GM18520 (cell line): ENCODE results near the gene ETV5.

Experiments
- ATAC-seq: cut with Tn5 transposase; IDR thresholded peaks from one replicate; pipeline ENCODE4 v1.9.1; 2021; ENCODE audit not compliant: unreplicated experiment

Gene ETV5

DNA sequence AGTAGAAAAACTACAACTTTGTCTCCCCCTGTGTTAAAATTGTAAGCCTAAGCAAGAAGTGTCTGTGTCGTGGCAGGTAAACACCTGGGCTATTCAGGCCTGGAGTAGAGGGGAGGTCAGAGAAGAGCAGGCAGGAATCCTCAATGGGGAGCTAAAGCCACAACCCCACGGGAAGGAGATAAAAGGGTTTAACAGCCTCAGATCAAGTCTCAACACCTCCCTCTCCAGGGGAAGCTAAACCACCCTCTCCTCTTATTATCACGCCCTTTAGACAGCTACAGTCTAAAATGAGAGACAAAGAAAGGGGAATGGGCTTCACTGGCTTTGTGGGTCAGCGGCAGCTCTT lies 11.6 kb downstream of the ETV5 start:
- no peak for ATAC-seq

DNA sequence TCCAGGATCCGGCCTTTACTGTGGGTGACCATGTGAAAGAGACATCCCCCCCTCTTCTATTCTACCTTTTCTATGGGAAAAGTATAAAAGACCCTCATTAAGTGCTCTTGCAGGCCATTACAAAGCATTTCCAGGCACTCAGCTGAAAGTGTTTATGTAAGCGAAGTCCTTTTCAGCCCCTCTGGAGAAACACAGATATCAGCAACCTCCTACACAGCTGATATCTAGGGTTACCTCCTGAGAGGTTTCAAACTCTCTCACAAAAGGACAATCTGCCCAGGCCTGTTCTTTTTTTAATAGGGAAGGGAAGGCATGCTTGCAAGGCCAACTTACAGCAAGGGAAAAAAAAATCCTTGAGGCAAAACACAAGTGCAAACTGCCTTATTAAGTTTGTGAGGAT lies 12.6 kb downstream of the ETV5 start:
- ATAC-seq: no peak

DNA sequence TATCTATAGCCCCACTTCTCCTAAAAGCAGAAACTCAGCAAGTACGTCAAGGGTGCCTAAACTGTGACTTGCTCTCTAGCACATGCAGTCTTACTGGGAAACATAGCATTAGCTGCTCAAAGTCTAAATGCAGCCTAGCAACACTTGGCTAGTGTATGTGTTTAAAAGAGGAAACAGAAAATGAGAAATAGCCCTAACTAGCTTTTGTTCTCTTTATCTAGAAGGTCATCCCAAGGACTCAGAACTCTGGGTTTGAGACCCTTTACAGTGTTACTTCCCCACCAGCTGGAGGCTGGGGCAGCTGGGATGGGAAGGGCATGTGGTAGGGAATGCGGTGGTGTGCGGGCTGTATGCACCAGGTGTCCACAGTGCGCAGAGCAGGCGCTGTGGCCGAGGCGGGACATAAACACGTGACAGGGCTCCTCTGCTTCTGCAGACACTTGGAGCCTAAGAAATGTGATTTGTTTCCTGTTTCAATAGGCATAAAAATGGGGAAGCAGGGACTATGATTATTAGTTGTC lies 13.3 kb downstream of the ETV5 start:
- no peak for ATAC-seq

GRCh38 chr3:186094696-186095425 lies 14.0 kb downstream of the ETV5 start:
- ATAC-seq: no peak

DNA sequence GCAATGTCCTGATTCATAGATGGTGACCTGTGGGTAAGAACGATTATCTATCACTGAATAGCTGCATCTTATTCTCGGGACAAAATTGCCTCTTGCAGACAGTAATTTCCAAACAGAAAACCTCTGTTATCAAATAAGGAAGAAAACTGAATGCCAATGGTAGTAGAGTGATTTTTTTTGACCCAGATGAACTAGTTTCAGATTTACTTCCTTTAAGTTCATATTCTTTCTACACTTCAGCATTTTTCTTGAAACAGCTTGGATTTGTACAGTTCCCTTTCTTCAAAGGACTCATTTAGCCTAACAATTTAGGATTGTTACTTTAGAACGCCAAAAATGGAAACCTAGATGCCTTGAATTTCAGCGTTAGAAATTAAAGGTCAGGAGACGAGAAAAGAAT lies 14.6 kb downstream of the ETV5 start:
- no peak for ATAC-seq

- ATAC-seq: no peak
These were observed 15.5 kb downstream of the ETV5 start for GRCh38 chr3:186093271-186093900.

DNA sequence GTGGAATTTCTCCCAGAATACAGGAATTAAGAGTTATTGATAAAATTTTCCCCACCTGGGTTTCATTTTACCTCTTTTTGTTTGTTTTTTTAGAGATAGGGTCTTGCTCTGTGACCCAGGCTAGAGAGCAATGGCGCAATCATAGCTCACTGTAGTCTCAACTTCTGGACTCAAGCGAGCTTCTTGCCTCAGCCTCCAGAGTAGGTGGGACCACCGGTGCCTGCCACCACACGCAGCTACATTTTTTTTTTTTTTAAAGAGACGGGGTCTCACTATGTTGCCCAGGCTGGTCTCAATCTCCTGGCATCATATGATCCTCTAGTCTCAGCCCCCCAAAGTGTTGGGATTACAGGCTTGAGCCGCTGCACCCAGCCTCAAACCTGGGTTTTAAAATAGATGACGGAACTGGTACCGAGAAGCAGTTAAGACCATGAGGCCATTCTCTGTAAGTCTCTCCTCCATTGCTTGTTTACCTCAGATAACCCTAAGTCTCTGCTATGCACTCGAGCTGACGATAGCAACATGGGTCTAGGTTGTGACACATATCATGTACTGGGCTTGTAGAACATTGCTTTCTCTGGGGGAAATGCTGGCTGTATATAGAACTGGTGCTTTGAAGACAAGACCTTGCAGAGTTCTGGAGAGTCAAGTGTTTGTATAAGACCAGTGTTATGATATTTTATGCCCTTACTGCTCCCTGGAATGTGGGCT lies 16.4 kb downstream of the ETV5 start:
- ATAC-seq: no peak

- no peak for ATAC-seq
These were observed 18.0 kb downstream of the ETV5 start for GRCh38 chr3:186090901-186091300.

DNA sequence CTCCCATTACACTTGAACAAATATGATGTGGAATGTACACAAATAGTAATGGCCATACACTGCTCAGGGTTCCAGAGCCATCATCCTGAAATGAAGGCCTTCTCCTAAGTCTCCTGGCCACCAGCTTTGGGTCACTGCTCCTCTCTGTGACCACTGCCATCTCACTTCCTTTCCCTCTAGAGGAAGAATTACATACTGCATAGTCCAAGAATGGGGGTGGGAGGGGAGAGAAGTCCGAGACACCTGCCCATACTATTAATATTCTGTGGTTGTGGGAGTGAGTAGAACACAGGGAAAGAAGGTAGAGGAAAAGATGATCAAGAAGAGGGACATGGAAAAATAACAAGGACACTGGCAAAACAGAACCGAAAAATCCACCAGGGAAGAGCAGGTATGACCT lies 20.6 kb downstream of the ETV5 start:
- ATAC-seq: no peak

GRCh38 chr3:186084264-186084663 lies 24.6 kb downstream of the ETV5 start:
- ATAC-seq: no peak

DNA sequence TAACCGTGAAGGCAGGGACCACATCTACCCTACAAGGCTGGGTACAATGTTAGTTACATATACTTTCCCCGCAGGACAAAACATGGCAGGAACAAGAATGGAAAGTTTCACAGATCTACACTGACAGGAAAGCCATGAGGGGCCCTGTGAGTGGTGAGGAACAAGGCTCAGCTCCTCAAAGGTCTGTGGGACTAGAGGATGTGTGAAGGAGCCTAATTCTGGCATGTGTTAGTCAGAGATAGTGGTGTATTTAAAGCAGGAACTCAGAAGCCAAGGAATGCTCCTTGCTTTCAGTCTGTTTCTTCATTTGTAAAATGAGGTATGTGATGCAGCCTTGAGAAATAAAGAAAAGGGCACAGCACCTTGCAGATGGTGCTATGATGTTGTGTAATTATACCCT lies 25.1 kb downstream of the ETV5 start:
- no peak for ATAC-seq

GRCh38 chr3:186082150-186082549 lies 26.7 kb downstream of the ETV5 start:
- no peak for ATAC-seq

DNA sequence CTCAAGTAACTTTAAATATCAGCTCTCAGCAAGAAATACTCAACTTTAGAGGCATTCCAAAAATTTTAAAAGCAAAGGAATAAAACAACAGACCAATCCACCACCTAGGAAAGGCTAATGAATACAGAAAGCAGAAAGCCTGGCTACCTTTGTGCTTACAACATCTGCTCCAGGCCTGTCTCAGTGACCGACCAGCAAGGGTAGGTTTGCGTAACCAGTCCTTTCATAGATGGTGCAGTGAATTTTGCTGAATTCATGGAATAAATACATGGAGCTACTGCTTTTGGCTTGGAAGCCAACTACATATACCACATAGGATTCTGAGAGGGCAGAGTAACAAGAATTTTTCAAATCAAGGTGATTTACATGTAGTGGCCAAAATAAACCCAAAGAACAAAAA lies 27.2 kb downstream of the ETV5 start:
- ATAC-seq: no peak

GRCh38 chr3:186080849-186081438 lies 27.9 kb downstream of the ETV5 start:
- ATAC-seq: no peak

DNA sequence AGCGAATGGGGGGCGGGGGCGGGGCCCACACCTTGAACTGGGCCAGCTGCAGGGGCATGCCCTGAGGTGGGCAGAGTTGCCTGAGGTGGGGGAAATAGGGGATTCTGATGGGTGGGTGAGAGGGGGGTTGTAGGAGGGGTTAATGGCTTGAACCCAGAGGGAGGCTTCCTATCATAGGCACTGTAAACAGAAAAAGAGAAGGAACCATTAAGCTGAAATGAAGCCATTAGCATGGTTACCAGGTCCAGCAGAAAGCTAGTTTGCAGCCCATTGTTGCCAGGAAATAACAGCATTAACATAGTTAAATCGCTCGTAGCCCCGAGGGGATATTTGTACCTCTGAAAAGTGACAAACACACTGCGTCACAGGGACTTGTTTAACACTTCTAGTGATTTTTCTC lies 29.0 kb downstream of the ETV5 start:
- no peak for ATAC-seq

GRCh38 chr3:186077466-186077865 lies 31.4 kb downstream of the ETV5 start:
- ATAC-seq: no peak

GRCh38 chr3:186075931-186076567 lies 32.8 kb downstream of the ETV5 start:
- ATAC-seq: no peak

DNA sequence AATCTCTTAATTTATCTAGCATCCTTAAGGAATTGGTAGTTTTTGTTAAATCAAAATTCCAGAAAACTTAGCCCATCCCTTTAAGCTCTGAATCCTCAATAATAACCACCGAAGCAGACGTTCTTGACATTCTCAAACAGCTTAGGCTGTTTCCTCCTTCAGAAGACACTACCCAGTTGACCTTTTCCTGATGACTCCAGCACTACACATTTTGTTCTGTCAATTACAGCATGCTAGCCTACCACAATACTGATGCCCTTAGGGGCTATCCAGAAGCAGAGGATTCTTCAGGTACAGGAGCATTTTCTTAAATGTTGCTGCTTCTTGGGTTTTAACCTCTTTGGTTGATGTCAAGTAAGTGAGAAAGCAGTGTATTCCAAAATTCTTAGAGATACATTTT lies 33.4 kb downstream of the ETV5 start:
- no peak for ATAC-seq

- ATAC-seq: no peak
These were observed 35.2 kb downstream of the ETV5 start for GRCh38 chr3:186073641-186074040.

- no peak for ATAC-seq
These were observed 37.9 kb downstream of the ETV5 start for GRCh38 chr3:186070996-186071395.

DNA sequence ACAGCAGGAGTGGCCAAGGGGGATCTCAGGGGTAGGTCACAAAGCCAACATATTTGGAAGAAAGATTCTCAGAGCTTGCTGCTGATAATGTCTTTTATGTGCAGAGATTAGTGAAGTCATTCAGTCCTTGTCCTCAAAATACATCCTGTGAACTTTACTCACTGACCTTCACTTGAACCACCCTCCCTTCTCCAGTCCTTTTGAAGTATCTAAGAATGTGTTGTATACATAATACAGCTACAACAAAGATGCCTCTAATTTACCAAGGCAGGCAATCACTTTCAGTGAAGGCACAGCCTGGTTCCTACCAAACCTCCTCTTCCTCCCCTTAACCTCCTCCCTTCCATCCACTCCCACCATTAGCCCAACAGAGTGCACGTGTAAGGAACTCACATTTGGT lies 38.3 kb downstream of the ETV5 start:
- no peak for ATAC-seq
